Left cardiac atrium (tissue), 4 donors: ENCODE results near the gene RYR1. TPM values are rescaled to one million over a fixed set of nuclear protein-coding genes. Genes with fewer than 3 reads are reported as not detected.
A peak's percentile ranks its signal among the peaks of the same experiment; 100 is the strongest.
"Not testable (repeated sequence)": the region's sequence is repeated elsewhere in the genome, so short reads cannot be mapped to it uniquely, and the experiment has no call there.

Source experiments
- ATAC-seq, 2 donors: fragments of 200-7000 bp; cut with Tn5 transposase; one replicate each; pipeline ENCODE4 v1.9.1; 2020; ENCODE audit warnings: mild to moderate bottlenecking in 2 of 2, moderate library complexity in 2 of 2
- DNase-seq: peaks from one replicate; pipeline ENCODE4 v3.0.0-alpha.2; 2020
- intact Hi-C, 2 donors: fragments of 100-400 bp; cut with DNase I; formaldehyde crosslinking; loops; one replicate each; pipeline versions ENCODE4 v1.14.1 to v1.15.1; 2022 to 2023
- total RNA-seq, 2 donors: library from RNA; stranded (reverse); fragmentation: NEBNext Ultra II Directional; extraction: Animal tissue kit (Norgen Biotek cat#: 25700); gene quantifications; one replicate each; pipeline ENCODE4 v1.2.1, GENCODE V29; 2021
- donor health status: DM: no; HTN: yes; CAD: no.
- donor health status: DM: no; HTN: yes; CAD: no; lungs with severe emphysema.
- donor health status: DM: yes; HTN: yes; CAD: no.
- donor health status: Dilated cardiomyopathy.

RYR1 gene
- total RNA-seq, 2 donors from 2014 or later: 1.3 to 3.0 TPM

- ATAC-seq (peak in 1 of 2 donors; percentile 12), DNase-seq (no peak)
- intact Hi-C loops: no loop called here
Measured at GRCh38 chr19:38448225-38448624, 14.7 kb downstream of the RYR1 start.

- DNase-seq (no peak), ATAC-seq (no peak)
- intact Hi-C loops: no loop called here
Measured at GRCh38 chr19:38449518-38449917, 16.0 kb downstream of the RYR1 start.

GRCh38 chr19:38451036-38451435, 17.5 kb downstream of the RYR1 start:
- DNase-seq (no peak), ATAC-seq (no peak)
- intact Hi-C loops: no loop called here

GRCh38 chr19:38451629-38452028, 18.1 kb downstream of the RYR1 start:
- DNase-seq (no peak), ATAC-seq (no peak)
- intact Hi-C loops: no loop called here

- intact Hi-C loops: no loop called here
- ATAC-seq: peak in 1 of 2 donors; percentile 39
Measured at GRCh38 chr19:38452430-38453366, 19.2 kb downstream of the RYR1 start.

GRCh38 chr19:38453596-38453995, 20.1 kb downstream of the RYR1 start:
- no peak for ATAC-seq
- DNase-seq: no peak
- intact Hi-C loops: no loop called here

More at GRCh38 chr19:38452430-38453366, 19.2 kb downstream of the RYR1 start:
- no peak for DNase-seq

GRCh38 chr19:38455031-38455430, 21.5 kb downstream of the RYR1 start:
- ATAC-seq (no peak), DNase-seq (no peak)
- intact Hi-C loops: no loop called here

GRCh38 chr19:38457202-38457601, 23.7 kb downstream of the RYR1 start:
- DNase-seq: no peak
- intact Hi-C loops: no loop called here
- no peak for ATAC-seq

GRCh38 chr19:38457690-38458405, 24.4 kb downstream of the RYR1 start:
- DNase-seq (no peak), ATAC-seq (no peak)
- intact Hi-C loops: no loop called here

GRCh38 chr19:38458991-38459390, 25.5 kb downstream of the RYR1 start:
- intact Hi-C loops: no loop called here
- no peak for DNase-seq
- ATAC-seq: no peak

- no peak for ATAC-seq
- intact Hi-C loops: no loop called here
- no peak for DNase-seq
Measured at GRCh38 chr19:38463365-38463764, 29.9 kb downstream of the RYR1 start.

GRCh38 chr19:38464421-38465082, 31.1 kb downstream of the RYR1 start:
- DNase-seq (no peak), ATAC-seq (no peak)
- intact Hi-C loops: no loop called here

GRCh38 chr19:38466050-38466449, 32.6 kb downstream of the RYR1 start:
- no peak for DNase-seq
- intact Hi-C loops: no loop called here
- ATAC-seq: no peak

- ATAC-seq (no peak), DNase-seq (no peak)
- intact Hi-C loops: no loop called here
Measured at GRCh38 chr19:38467541-38468525, 34.3 kb downstream of the RYR1 start.

GRCh38 chr19:38469151-38469550, 35.7 kb downstream of the RYR1 start:
- intact Hi-C loops: no loop called here
- DNase-seq: no peak
- no peak for ATAC-seq

GRCh38 chr19:38470788-38471480, 37.4 kb downstream of the RYR1 start:
- no peak for ATAC-seq
- intact Hi-C loops: no loop called here

GRCh38 chr19:38472725-38473124, 39.2 kb downstream of the RYR1 start:
- DNase-seq, ATAC-seq, intact Hi-C loops: not testable (repeated sequence)

More at GRCh38 chr19:38470788-38471480, 37.4 kb downstream of the RYR1 start:
- no peak for DNase-seq

- intact Hi-C loops: no loop called here
- ATAC-seq (no peak), DNase-seq (no peak)
Measured at GRCh38 chr19:38473201-38473600, 39.7 kb downstream of the RYR1 start.
